HEK293 (cell line): ENCODE measurements around the gene DLX4.

ENCODE experiments used
- BCL6B ChIP-seq: fragments of 450-650 bp; formaldehyde crosslinking; IDR thresholded peaks from 2 replicates; pipeline ENCODE4 v1.5.1; 2017; ENCODE audit warnings: missing biosample characterization, missing genetic modification characterization
- HOXA7 ChIP-seq: sonication (generic); formaldehyde crosslinking; IDR thresholded peaks from 2 replicates; pipeline ENCODE4 v1.8.1; 2022; ENCODE audit warnings: missing genetic modification reagents, borderline replicate concordance
- KLF9 ChIP-seq: fragments of 450-650 bp; formaldehyde crosslinking; IDR thresholded peaks from 2 replicates; pipeline ENCODE4 v1.5.1; 2016; ENCODE audit warnings: missing biosample characterization, missing genetic modification characterization, low read depth
- YY1 ChIP-seq: fragments of 450-650 bp; formaldehyde crosslinking; IDR thresholded peaks from 2 replicates; pipeline ENCODE4 v1.5.1; 2018; ENCODE audit warnings: missing biosample characterization, missing genetic modification characterization
- ZBTB1 ChIP-seq: fragments of 450-650 bp; formaldehyde crosslinking; IDR thresholded peaks from 2 replicates; pipeline ENCODE4 v1.5.1; 2016; ENCODE audit warnings: missing biosample characterization, missing genetic modification characterization
- ZBTB44 ChIP-seq: fragments of 450-650 bp; IDR thresholded peaks from 2 replicates; pipeline ENCODE4 v1.5.1; 2018; ENCODE audit warnings: missing biosample characterization, mild to moderate bottlenecking, missing genetic modification characterization
- ZBTB8A ChIP-seq: fragments of 450-650 bp; formaldehyde crosslinking; IDR thresholded peaks from 2 replicates; pipeline ENCODE4 v1.5.1; 2016; ENCODE audit warnings: missing biosample characterization, missing genetic modification characterization
- ZEB2 ChIP-seq: fragments of 450-650 bp; formaldehyde crosslinking; IDR thresholded peaks from 2 replicates; pipeline ENCODE4 v1.5.1; 2016; ENCODE audit warnings: missing biosample characterization, missing genetic modification characterization
- ZNF10 ChIP-seq: fragments of 450-650 bp; formaldehyde crosslinking; IDR thresholded peaks from 2 replicates; pipeline ENCODE4 v1.5.1; 2017; ENCODE audit warnings: missing biosample characterization, missing genetic modification characterization
- ZNF274 ChIP-seq, 2 experiments: fragments of 200-500 bp in 1 of 2; fragments of 450-650 bp in 1 of 2; sonication (Bioruptor generic) in 1 of 2; formaldehyde crosslinking in 1 of 2; IDR thresholded peaks; 2 replicates each; pipeline versions ENCODE4 v1.5.1 to v1.6.1; 2014 to 2016; ENCODE audit warnings: borderline replicate concordance in 1 of 2, inconsistent platforms in 1 of 2, low read length in 1 of 2, missing biosample characterization in 1 of 2, missing genetic modification characterization in 1 of 2
- ZNF423 ChIP-seq: fragments of 450-650 bp; formaldehyde crosslinking; IDR thresholded peaks from 2 replicates; pipeline ENCODE4 v1.5.1; 2016; ENCODE audit warnings: missing biosample characterization, missing genetic modification characterization
- ZNF600 ChIP-seq: fragments of 450-650 bp; formaldehyde crosslinking; IDR thresholded peaks from 2 replicates; pipeline ENCODE4 v1.5.1; 2016; ENCODE audit warnings: missing biosample characterization, missing genetic modification characterization
- ZNF623 ChIP-seq: fragments of 450-650 bp; formaldehyde crosslinking; IDR thresholded peaks from 2 replicates; pipeline ENCODE4 v1.5.1; 2016; ENCODE audit warnings: missing biosample characterization, missing genetic modification characterization
- TF ChIP-seq, protein P1 (sequence below): fragments of 450-650 bp; formaldehyde crosslinking; conservative IDR thresholded peaks from 2 replicates; pipeline ENCODE4 v1.5.1; 2016; ENCODE audit warnings: low read depth, missing biosample characterization, missing genetic modification characterization
- TF ChIP-seq, protein P2 (sequence below): fragments of 450-650 bp; formaldehyde crosslinking; conservative IDR thresholded peaks from 2 replicates; pipeline ENCODE4 v1.5.1; 2016; ENCODE audit warnings: low read depth, missing biosample characterization, missing genetic modification characterization
- TF ChIP-seq, protein P3 (sequence below): fragments of 450-650 bp; formaldehyde crosslinking; IDR thresholded peaks from 2 replicates; pipeline ENCODE4 v1.5.1; 2017; ENCODE audit warnings: missing biosample characterization, missing genetic modification characterization
- TF ChIP-seq, protein P4 (sequence below): fragments of 450-650 bp; formaldehyde crosslinking; IDR thresholded peaks from 2 replicates; pipeline ENCODE4 v1.5.1; 2016; ENCODE audit warnings: missing biosample characterization, missing genetic modification characterization, borderline replicate concordance

The DLX4 gene

DNA sequence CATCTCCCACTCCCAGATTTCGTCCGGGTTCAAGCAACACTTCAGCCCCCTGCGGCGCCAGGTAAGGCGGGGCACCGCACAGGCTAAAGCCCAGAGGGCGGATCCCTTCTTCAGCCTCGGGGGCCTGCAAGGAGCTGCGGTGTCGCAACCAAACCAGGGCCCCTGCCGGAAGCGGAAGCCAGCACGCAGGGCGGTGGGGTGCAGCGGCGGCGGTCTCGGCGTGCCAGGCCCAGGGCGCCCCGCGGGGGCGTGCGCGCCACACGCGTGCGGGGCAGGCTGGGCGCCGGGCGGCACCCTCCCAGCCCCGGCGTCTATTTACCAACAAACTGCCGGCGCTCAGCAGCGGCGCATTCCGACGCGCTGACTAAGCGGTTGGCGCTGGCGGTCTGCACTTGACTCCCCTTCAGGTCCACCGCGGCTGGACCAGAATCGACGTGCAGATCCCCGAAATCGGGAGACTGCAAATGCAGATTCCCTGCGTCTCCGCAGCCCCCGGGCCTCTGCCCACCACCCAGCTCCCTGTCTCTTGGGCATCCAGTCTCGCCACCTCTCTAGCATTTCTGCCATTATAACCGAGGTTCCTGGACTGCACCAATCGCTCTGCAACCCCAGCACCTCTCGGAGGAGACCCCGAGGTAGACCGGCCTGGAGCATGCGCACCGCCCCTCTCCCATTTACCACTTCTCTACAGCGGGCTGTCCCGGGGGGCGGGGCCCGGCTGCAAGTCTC, 421 bp upstream of the DLX4 start (continued):
- TF ChIP-seq ZBTB44, result peak; percentile 22; the same call in 1 of the 2 replicates
- TF ChIP-seq ZEB2 (tag by site-specific recombination), result peak; percentile 53; the same call in 1 of the 2 replicates
- TF ChIP-seq ZNF274 (IDR thresholded peaks at IDR 0.05; ENCODE audit: low read length), result no peak
- no peak for TF ChIP-seq ZNF274 (tag by site-specific recombination; IDR thresholded peaks at IDR 0.05; ENCODE audit: borderline replicate concordance)
- TF ChIP-seq, protein P1, sequence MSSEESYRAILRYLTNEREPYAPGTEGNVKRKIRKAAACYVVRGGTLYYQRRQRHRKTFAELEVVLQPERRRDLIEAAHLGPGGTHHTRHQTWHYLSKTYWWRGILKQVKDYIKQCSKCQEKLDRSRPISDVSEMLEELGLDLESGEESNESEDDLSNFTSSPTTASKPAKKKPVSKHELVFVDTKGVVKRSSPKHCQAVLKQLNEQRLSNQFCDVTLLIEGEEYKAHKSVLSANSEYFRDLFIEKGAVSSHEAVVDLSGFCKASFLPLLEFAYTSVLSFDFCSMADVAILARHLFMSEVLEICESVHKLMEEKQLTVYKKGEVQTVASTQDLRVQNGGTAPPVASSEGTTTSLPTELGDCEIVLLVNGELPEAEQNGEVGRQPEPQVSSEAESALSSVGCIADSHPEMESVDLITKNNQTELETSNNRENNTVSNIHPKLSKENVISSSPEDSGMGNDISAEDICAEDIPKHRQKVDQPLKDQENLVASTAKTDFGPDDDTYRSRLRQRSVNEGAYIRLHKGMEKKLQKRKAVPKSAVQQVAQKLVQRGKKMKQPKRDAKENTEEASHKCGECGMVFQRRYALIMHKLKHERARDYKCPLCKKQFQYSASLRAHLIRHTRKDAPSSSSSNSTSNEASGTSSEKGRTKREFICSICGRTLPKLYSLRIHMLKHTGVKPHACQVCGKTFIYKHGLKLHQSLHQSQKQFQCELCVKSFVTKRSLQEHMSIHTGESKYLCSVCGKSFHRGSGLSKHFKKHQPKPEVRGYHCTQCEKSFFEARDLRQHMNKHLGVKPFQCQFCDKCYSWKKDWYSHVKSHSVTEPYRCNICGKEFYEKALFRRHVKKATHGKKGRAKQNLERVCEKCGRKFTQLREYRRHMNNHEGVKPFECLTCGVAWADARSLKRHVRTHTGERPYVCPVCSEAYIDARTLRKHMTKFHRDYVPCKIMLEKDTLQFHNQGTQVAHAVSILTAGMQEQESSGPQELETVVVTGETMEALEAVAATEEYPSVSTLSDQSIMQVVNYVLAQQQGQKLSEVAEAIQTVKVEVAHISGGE, result peak; percentile 94
- TF ChIP-seq BCL6B (tag by site-specific recombination), result no peak
- TF ChIP-seq ZBTB1 (tag by site-specific recombination), result no peak
- TF ChIP-seq, protein P2, sequence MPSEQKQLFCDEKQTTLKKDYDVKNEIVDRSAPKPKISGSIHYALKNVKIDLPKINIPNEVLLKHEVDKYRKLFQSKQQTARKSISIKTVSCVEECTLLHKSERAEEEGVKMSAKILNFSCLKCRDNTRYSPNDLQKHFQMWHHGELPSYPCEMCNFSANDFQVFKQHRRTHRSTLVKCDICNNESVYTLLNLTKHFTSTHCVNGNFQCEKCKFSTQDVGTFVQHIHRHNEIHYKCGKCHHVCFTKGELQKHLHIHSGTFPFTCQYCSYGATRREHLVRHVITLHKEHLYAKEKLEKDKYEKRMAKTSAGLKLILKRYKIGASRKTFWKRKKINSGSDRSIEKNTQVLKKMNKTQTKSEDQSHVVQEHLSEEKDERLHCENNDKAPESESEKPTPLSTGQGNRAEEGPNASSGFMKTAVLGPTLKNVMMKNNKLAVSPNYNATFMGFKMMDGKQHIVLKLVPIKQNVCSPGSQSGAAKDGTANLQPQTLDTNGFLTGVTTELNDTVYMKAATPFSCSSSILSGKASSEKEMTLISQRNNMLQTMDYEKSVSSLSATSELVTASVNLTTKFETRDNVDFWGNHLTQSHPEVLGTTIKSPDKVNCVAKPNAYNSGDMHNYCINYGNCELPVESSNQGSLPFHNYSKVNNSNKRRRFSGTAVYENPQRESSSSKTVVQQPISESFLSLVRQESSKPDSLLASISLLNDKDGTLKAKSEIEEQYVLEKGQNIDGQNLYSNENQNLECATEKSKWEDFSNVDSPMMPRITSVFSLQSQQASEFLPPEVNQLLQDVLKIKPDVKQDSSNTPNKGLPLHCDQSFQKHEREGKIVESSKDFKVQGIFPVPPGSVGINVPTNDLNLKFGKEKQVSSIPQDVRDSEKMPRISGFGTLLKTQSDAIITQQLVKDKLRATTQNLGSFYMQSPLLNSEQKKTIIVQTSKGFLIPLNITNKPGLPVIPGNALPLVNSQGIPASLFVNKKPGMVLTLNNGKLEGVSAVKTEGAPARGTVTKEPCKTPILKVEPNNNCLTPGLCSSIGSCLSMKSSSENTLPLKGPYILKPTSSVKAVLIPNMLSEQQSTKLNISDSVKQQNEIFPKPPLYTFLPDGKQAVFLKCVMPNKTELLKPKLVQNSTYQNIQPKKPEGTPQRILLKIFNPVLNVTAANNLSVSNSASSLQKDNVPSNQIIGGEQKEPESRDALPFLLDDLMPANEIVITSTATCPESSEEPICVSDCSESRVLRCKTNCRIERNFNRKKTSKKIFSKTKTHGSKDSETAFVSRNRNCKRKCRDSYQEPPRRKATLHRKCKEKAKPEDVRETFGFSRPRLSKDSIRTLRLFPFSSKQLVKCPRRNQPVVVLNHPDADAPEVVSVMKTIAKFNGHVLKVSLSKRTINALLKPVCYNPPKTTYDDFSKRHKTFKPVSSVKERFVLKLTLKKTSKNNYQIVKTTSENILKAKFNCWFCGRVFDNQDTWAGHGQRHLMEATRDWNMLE, result peak; percentile 50
- TF ChIP-seq HOXA7 (CRISPR knock-in tag), result no peak
- TF ChIP-seq ZNF623 (tag by site-specific recombination), result no peak
- TF ChIP-seq, protein P3, sequence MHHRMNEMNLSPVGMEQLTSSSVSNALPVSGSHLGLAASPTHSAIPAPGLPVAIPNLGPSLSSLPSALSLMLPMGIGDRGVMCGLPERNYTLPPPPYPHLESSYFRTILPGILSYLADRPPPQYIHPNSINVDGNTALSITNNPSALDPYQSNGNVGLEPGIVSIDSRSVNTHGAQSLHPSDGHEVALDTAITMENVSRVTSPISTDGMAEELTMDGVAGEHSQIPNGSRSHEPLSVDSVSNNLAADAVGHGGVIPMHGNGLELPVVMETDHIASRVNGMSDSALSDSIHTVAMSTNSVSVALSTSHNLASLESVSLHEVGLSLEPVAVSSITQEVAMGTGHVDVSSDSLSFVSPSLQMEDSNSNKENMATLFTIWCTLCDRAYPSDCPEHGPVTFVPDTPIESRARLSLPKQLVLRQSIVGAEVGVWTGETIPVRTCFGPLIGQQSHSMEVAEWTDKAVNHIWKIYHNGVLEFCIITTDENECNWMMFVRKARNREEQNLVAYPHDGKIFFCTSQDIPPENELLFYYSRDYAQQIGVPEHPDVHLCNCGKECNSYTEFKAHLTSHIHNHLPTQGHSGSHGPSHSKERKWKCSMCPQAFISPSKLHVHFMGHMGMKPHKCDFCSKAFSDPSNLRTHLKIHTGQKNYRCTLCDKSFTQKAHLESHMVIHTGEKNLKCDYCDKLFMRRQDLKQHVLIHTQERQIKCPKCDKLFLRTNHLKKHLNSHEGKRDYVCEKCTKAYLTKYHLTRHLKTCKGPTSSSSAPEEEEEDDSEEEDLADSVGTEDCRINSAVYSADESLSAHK (tag by site-specific recombination), result peak; percentile 43; the same call in 1 of the 2 replicates
- TF ChIP-seq KLF9, result peak; percentile 66
- peak; percentile 68 for TF ChIP-seq ZNF600
- TF ChIP-seq ZNF10 (tag by site-specific recombination), result 0 out of 2 replicates have a peak, but pooled peaks have one; percentile 18
- no peak for TF ChIP-seq ZNF423
- 0 out of 2 replicates have a peak, but pooled peaks have one; percentile 7 for TF ChIP-seq YY1 (tag by site-specific recombination)
- peak; percentile 81 for TF ChIP-seq ZBTB8A (tag by site-specific recombination)
- TF ChIP-seq, protein P4, sequence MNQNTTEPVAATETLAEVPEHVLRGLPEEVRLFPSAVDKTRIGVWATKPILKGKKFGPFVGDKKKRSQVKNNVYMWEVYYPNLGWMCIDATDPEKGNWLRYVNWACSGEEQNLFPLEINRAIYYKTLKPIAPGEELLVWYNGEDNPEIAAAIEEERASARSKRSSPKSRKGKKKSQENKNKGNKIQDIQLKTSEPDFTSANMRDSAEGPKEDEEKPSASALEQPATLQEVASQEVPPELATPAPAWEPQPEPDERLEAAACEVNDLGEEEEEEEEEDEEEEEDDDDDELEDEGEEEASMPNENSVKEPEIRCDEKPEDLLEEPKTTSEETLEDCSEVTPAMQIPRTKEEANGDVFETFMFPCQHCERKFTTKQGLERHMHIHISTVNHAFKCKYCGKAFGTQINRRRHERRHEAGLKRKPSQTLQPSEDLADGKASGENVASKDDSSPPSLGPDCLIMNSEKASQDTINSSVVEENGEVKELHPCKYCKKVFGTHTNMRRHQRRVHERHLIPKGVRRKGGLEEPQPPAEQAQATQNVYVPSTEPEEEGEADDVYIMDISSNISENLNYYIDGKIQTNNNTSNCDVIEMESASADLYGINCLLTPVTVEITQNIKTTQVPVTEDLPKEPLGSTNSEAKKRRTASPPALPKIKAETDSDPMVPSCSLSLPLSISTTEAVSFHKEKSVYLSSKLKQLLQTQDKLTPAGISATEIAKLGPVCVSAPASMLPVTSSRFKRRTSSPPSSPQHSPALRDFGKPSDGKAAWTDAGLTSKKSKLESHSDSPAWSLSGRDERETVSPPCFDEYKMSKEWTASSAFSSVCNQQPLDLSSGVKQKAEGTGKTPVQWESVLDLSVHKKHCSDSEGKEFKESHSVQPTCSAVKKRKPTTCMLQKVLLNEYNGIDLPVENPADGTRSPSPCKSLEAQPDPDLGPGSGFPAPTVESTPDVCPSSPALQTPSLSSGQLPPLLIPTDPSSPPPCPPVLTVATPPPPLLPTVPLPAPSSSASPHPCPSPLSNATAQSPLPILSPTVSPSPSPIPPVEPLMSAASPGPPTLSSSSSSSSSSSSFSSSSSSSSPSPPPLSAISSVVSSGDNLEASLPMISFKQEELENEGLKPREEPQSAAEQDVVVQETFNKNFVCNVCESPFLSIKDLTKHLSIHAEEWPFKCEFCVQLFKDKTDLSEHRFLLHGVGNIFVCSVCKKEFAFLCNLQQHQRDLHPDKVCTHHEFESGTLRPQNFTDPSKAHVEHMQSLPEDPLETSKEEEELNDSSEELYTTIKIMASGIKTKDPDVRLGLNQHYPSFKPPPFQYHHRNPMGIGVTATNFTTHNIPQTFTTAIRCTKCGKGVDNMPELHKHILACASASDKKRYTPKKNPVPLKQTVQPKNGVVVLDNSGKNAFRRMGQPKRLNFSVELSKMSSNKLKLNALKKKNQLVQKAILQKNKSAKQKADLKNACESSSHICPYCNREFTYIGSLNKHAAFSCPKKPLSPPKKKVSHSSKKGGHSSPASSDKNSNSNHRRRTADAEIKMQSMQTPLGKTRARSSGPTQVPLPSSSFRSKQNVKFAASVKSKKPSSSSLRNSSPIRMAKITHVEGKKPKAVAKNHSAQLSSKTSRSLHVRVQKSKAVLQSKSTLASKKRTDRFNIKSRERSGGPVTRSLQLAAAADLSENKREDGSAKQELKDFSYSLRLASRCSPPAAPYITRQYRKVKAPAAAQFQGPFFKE (tag by site-specific recombination), result no peak
